Fibroblast of upper back skin (primary cell): ENCODE measurements around the gene ZBTB5.
"Not testable (repeated sequence)": the region's sequence is repeated elsewhere in the genome, so short reads cannot be mapped to it uniquely, and the experiment has no call there.

ENCODE experiments used
- DNase-seq: peaks from one replicate; pipeline ENCODE4 v3.0.0-alpha.2; 2013

The ZBTB5 gene

GRCh38 chr9:37447111-37447510, 18.1 kb downstream of the ZBTB5 start:
- no peak for DNase-seq

GRCh38 chr9:37446401-37446800, 18.8 kb downstream of the ZBTB5 start:
- DNase-seq = no peak

GRCh38 chr9:37445832-37446231, 19.4 kb downstream of the ZBTB5 start:
- no peak for DNase-seq

GRCh38 chr9:37444890-37445289, 20.4 kb downstream of the ZBTB5 start:
- DNase-seq = no peak

- no peak for DNase-seq
These were observed 21.7 kb downstream of the ZBTB5 start for GRCh38 chr9:37443566-37443965.

GRCh38 chr9:37442556-37442955, 22.7 kb downstream of the ZBTB5 start:
- DNase-seq = no peak

GRCh38 chr9:37441776-37442370, 23.4 kb downstream of the ZBTB5 start:
- DNase-seq = no peak

GRCh38 chr9:37438359-37438758, 26.9 kb downstream of the ZBTB5 start:
- no peak for DNase-seq

GRCh38 chr9:37437621-37438020, 27.6 kb downstream of the ZBTB5 start:
- no peak for DNase-seq

GRCh38 chr9:37437010-37437409, 28.2 kb downstream of the ZBTB5 start:
- no peak for DNase-seq

GRCh38 chr9:37436540-37436939, 28.7 kb downstream of the ZBTB5 start:
- DNase-seq = no peak

GRCh38 chr9:37433867-37434371, 31.3 kb downstream of the ZBTB5 start:
- DNase-seq = no peak

GRCh38 chr9:37432020-37432419, 33.2 kb downstream of the ZBTB5 start:
- no peak for DNase-seq

GRCh38 chr9:37430841-37431597, 34.2 kb downstream of the ZBTB5 start:
- no peak for DNase-seq

GRCh38 chr9:37429441-37430285, 35.6 kb downstream of the ZBTB5 start:
- no peak for DNase-seq

GRCh38 chr9:37428345-37428744, 36.9 kb downstream of the ZBTB5 start:
- no peak for DNase-seq

GRCh38 chr9:37426846-37427245, 38.4 kb downstream of the ZBTB5 start:
- DNase-seq = no peak

- DNase-seq = not testable (repeated sequence)
These were observed 38.8 kb downstream of the ZBTB5 start for GRCh38 chr9:37426431-37426830.

- DNase-seq = no peak
These were observed 39.9 kb downstream of the ZBTB5 start for GRCh38 chr9:37425298-37425752.

- no peak for DNase-seq
These were observed 40.5 kb downstream of the ZBTB5 start for GRCh38 chr9:37424686-37425297.

GRCh38 chr9:37424204-37424685, 41.0 kb downstream of the ZBTB5 start:
- no peak for DNase-seq

GRCh38 chr9:37423508-37423907, 41.7 kb downstream of the ZBTB5 start:
- no peak for DNase-seq
